Measurements from ENCODE around the gene RGL2. TPM values are rescaled to one million over a fixed set of nuclear protein-coding genes. Genes with fewer than 3 reads are reported as not detected.

RGL2 gene
- total and polyA plus RNA-seq, 12 donors, result 36.4 to 224 (median 85.4) TPM

GRCh38 chr6:33241968-33242367, 56.8 kb downstream of the RGL2 start:
- Histone ChIP-seq H3K27me3 (peaks cover 10% of the 10 kb centered on the region), H3K9me3 (replicated peaks in 1 of 3) (no peaks in the 10 kb centered on the region), H3K4me3 (no peak overlapping the region), H3K4me1 (replicated peaks in 1 of 2) (peaks cover 0 to 3% of the 10 kb centered on the region in 2 donors), H3K27ac (no peak overlapping the region), H3K36me3 (replicated peaks in 1 of 2) (no peaks in the 10 kb centered on the region)
- TF ChIP-seq CTCF (IDR thresholded peaks at IDR 0.05) (no peak), POLR2A (IDR thresholded peaks at IDR 0.05) (no peak)
- 49 to 62% (median 59%) methylated on average over 3 of the region's 3 CpGs for WGBS, 4 donors
- intact Hi-C loops (cut with DNase I), result loop anchor here in 1 of 2 donors (10.0 kb wide), 2 partner anchors 127 to 227 kb away; no protein-coding TSS in a partner anchor
- DNase-seq, result no peak

Small RNAs within 50 kb of the gene (microRNA-seq; reads per million reads assigned to microRNA genes)
- gene MIR6834, result 0 to 0.89 (median 0.28) reads per million in 3 donors
- gene MIR6873, result 0 reads per million in 3 donors

Other genes starting within 250 kb of the RGL2 start
- gene HLA-DPA1, start 225.3 kb downstream of the RGL2 start, total RNA-seq, result 100 to 1,000 TPM in 6 of 9 donors, 10 to 100 TPM in 3; 19.4 to 625 (median 154) TPM
- gene HLA-DPA1, start 225.3 kb downstream of the RGL2 start, polyA plus RNA-seq, result 100 to 1,000 TPM in 1 of 3 donors, 10 to 100 TPM in 2; 29.2 to 219 (median 31.0) TPM
- 100 to 1,000 TPM in 6 of 9 donors, 10 to 100 TPM in 3; 10.8 to 521 (median 249) TPM for gene HLA-DPB1, start 223.0 kb downstream of the RGL2 start, total RNA-seq
- gene HLA-DPB1, start 223.0 kb downstream of the RGL2 start, polyA plus RNA-seq, result 10 to 100 TPM; 39.9 to 56.4 (median 50.8) TPM
- 1 to 10 TPM in 1 of 9 donors, under 1 TPM in 8; 0.11 to 1.9 (median 0.43) TPM for gene COL11A2, start 106.5 kb downstream of the RGL2 start, total RNA-seq
- gene COL11A2, start 106.5 kb downstream of the RGL2 start, polyA plus RNA-seq, result 1 to 10 TPM in 2 of 3 donors, under 1 TPM in 1; 0.05 to 7.2 (median 1.7) TPM
- 10 to 100 TPM; 15.8 to 63.8 (median 28.1) TPM for gene RXRB, start 98.3 kb downstream of the RGL2 start, total RNA-seq
- 10 to 100 TPM; 24.0 to 75.9 (median 64.2) TPM for gene RXRB, start 98.3 kb downstream of the RGL2 start, polyA plus RNA-seq
- gene SLC39A7, start 98.1 kb downstream of the RGL2 start, total RNA-seq, result 100 to 1,000 TPM in 7 of 9 donors, 10 to 100 TPM in 2; 91.6 to 239 (median 112) TPM
- 100 to 1,000 TPM in 1 of 3 donors, 10 to 100 TPM in 2; 44.4 to 200 (median 53.3) TPM for gene SLC39A7, start 98.1 kb downstream of the RGL2 start, polyA plus RNA-seq
- gene HSD17B8, start 94.3 kb downstream of the RGL2 start, total RNA-seq, result 10 to 100 TPM; 13.4 to 96.3 (median 42.8) TPM
- gene HSD17B8, start 94.3 kb downstream of the RGL2 start, polyA plus RNA-seq, result 10 to 100 TPM; 18.9 to 24.7 (median 22.8) TPM
- 10 to 100 TPM in 8 of 9 donors, 1 to 10 TPM in 1; 8.5 to 52.2 (median 27.8) TPM for gene RING1, start 90.4 kb downstream of the RGL2 start, total RNA-seq
- 100 to 1,000 TPM in 1 of 3 donors, 10 to 100 TPM in 2; 29.9 to 107 (median 84.5) TPM for gene RING1, start 90.4 kb downstream of the RGL2 start, polyA plus RNA-seq
- 10 to 100 TPM; 21.9 to 87.0 (median 61.9) TPM for gene VPS52, start 27.1 kb downstream of the RGL2 start, total RNA-seq
- gene VPS52, start 27.1 kb downstream of the RGL2 start, polyA plus RNA-seq, result 100 to 1,000 TPM in 2 of 3 donors, 10 to 100 TPM in 1; 59.9 to 115 (median 106) TPM
- 1,000 to 10,000 TPM; 1,323 to 3,303 (median 2,088) TPM for gene RPS18, start 26.9 kb downstream of the RGL2 start, total RNA-seq
- gene RPS18, start 26.9 kb downstream of the RGL2 start, polyA plus RNA-seq, result 1,000 to 10,000 TPM; 1,797 to 8,448 (median 4,417) TPM
- 10 to 100 TPM in 8 of 9 donors, 1 to 10 TPM in 1; 8.5 to 23.7 (median 16.2) TPM for gene B3GALT4, start 21.8 kb downstream of the RGL2 start, total RNA-seq
- 10 to 100 TPM in 2 of 3 donors, 1 to 10 TPM in 1; 2.6 to 11.4 (median 11.0) TPM for gene B3GALT4, start 21.8 kb downstream of the RGL2 start, polyA plus RNA-seq
- gene WDR46, start 9.7 kb downstream of the RGL2 start, total RNA-seq, result 100 to 1,000 TPM in 1 of 9 donors, 10 to 100 TPM in 8; 44.0 to 117 (median 53.7) TPM
- 100 to 1,000 TPM in 2 of 3 donors, 10 to 100 TPM in 1; 48.7 to 139 (median 104) TPM for gene WDR46, start 9.7 kb downstream of the RGL2 start, polyA plus RNA-seq
- gene PFDN6, start 9.3 kb downstream of the RGL2 start, total RNA-seq, result 100 to 1,000 TPM in 2 of 9 donors, 10 to 100 TPM in 6, 1 to 10 TPM in 1; 6.8 to 137 (median 49.8) TPM
- gene PFDN6, start 9.3 kb downstream of the RGL2 start, polyA plus RNA-seq, result 100 to 1,000 TPM; 180 to 830 (median 713) TPM
- gene TAPBP, start 15.1 kb upstream of the RGL2 start, total RNA-seq, result 100 to 1,000 TPM in 8 of 9 donors, 10 to 100 TPM in 1; 25.1 to 322 (median 194) TPM
- 100 to 1,000 TPM in 2 of 3 donors, 10 to 100 TPM in 1; 38.7 to 163 (median 107) TPM for gene TAPBP, start 15.1 kb upstream of the RGL2 start, polyA plus RNA-seq
- 10 to 100 TPM; 16.2 to 40.3 (median 24.8) TPM for gene ZBTB22, start 18.8 kb upstream of the RGL2 start, total RNA-seq
- 10 to 100 TPM; 13.0 to 17.9 (median 15.4) TPM for gene ZBTB22, start 18.8 kb upstream of the RGL2 start, polyA plus RNA-seq
- 100 to 1,000 TPM in 1 of 9 donors, 10 to 100 TPM in 8; 27.5 to 106 (median 44.4) TPM for gene DAXX, start 24.0 kb upstream of the RGL2 start, total RNA-seq
- 10 to 100 TPM; 45.8 to 81.8 (median 49.8) TPM for gene DAXX, start 24.0 kb upstream of the RGL2 start, polyA plus RNA-seq
- 1 to 10 TPM in 7 of 9 donors, under 1 TPM in 1, not detected in 1; 0.60 to 9.5 (median 1.7) TPM for gene KIFC1, start 92.9 kb upstream of the RGL2 start, total RNA-seq
- gene KIFC1, start 92.9 kb upstream of the RGL2 start, polyA plus RNA-seq, result 1 to 10 TPM in 1 of 3 donors, under 1 TPM in 2; 0.74 to 1.4 (median 0.88) TPM
- 100 to 1,000 TPM in 1 of 9 donors, 10 to 100 TPM in 8; 40.1 to 102 (median 64.5) TPM for gene PHF1, start 112.1 kb upstream of the RGL2 start, total RNA-seq
- gene PHF1, start 112.1 kb upstream of the RGL2 start, polyA plus RNA-seq, result 100 to 1,000 TPM in 2 of 3 donors, 10 to 100 TPM in 1; 36.6 to 410 (median 298) TPM
- gene CUTA, start 119.2 kb upstream of the RGL2 start, total RNA-seq, result 100 to 1,000 TPM; 202 to 437 (median 301) TPM
- 100 to 1,000 TPM; 212 to 370 (median 213) TPM for gene CUTA, start 119.2 kb upstream of the RGL2 start, polyA plus RNA-seq
- gene SYNGAP1, start 121.1 kb upstream of the RGL2 start, total RNA-seq, result 10 to 100 TPM in 4 of 9 donors, 1 to 10 TPM in 5; 2.6 to 23.9 (median 9.2) TPM
- gene SYNGAP1, start 121.1 kb upstream of the RGL2 start, polyA plus RNA-seq, result 10 to 100 TPM in 1 of 3 donors, 1 to 10 TPM in 2; 5.0 to 73.5 (median 8.3) TPM
- gene ZBTB9, start 155.6 kb upstream of the RGL2 start, total RNA-seq, result 10 to 100 TPM in 1 of 9 donors, 1 to 10 TPM in 8; 2.3 to 10.3 (median 7.3) TPM
- 10 to 100 TPM in 1 of 3 donors, 1 to 10 TPM in 2; 3.8 to 11.2 (median 4.2) TPM for gene ZBTB9, start 155.6 kb upstream of the RGL2 start, polyA plus RNA-seq